ENCODE results near the gene FBH1.
"Not testable (repeated sequence)": the region's sequence is repeated elsewhere in the genome, so short reads cannot be mapped to it uniquely, and the experiment has no call there.

FBH1 gene

DNA sequence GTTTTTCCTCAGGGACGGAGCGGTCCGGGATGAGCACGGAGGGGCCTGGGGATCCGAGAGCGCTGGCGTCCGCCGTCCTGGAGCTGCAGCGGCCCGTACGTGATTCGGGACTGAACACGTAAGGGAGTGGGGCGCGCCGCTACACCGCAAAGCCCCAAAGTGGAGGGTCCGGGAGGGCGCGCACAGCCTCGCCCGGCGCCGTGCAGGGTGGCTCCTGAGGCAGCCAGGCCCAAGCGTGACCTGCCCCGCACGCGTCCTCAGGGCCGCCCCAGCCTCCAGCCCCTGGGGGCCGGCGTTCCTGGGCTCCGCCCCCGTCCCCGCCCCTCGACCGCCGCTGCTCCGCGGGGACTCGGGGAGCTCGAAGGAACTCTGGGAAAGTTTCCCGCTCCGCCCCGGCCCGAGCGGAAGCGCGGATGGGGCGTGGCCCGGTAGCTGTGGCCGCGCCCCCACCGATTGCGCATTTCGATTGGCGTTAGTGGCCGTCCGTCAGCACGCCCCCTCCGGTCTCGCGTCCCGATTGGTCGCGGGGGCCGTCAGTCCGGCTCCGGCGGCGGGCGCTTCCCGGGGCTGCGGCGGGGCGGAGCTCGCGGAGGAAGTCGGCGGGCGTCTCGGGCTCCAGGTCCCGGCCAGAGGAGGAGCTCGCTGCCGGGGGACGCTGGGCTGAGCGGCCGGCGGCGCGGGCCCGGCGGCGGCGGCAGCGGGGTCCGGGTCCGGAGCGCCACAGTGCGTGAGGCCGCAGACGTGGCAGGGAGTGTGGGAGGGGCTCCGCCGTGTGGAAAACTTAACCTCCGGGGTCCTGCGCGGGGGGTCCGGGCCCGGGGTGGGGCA is at the start of gene FBH1, which contains the start of gene ANKRD16:
FBH1 (plus strand) TSS at position 620 of the 828 bp plus-strand sequence; CDS start at position 723, 103 bp downstream.
ANKRD16 (minus strand) TSS at position 270 of the 828 bp plus-strand sequence. CDS start 539 bp downstream, outside the sequence.
- peak; percentile 99 for DNase-seq

DNA sequence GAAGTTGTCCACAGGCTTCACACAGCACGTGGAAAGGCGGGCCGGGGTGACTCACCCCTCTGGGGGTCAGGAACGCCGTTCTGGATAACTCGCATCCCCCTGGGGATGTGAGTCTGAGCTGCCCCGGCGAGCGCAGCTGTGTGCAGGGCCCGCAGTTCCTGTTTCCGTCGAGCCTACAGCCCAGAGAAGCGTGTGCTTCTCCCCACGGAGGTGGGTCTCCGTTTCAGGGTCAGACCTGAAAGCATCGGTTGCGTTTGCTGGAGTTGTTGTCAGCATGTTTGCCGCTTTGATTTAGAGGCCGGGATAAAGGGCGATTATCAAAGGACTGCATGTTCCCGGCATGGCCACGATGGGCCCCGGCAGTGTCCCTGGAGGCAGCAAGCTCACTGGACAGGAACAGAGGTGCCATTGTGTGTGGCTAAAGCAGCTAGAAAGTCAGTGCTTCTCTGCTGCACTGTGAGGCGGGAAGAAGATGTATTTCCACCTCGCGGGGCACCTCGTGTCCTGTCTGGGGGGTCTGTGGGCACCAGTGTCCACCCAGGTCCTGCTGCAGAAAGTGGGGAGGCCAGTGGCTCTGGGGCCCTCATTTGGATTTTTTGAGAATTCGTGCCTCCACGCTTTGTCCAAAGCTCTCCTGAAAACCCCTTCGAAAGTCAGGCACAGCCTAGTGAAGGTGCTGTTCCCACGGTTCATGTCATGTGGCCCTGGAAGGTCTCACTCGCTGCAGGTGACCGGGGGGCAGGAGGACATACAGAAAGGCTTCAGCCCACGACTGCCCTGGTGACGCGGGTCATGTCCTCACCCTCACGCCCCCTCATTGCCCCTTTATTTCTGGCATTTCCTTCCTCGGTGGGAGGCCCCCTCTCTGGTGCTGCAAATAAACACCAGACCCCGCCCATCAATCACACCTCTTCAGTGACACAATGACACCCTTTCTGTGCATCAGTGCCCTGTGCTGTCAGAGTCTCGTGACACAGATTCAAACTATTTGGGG is 49.4 kb upstream of the FBH1 start:
- DNase-seq = no peak

GRCh38 chr10:5841965-5842364 is 48.1 kb upstream of the FBH1 start:
- no peak for DNase-seq

DNA sequence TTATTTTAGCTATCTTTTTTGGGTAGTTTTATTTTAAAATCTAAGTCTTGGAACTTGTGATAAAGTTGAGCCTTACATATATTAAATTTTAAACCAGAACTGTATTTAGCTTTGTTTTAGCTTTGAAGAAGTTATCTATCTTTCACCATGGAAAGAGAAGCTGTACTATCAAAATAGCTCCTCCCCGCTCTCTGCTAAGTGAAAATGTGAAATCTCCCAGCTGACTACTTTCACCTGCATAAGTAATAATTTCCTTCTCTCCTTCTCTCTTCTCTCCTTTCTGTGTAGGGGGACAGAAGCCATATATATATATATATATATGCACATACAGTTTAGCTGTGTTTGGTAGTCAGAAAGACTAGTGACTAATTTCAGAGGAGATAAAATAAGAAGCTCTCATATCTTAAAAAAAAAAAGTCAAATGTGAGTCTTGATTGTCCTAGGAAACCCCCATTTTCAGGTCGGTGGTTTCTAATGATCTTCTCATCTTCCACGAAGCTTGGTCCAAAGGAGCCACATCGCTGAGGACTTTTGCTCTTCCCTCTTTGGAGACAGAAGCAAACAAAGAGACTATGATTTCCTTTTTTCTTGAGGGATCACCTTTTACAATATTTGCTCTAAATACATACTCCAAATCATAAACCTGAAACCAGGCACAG is 46.2 kb upstream of the FBH1 start:
- no peak for DNase-seq

- DNase-seq = no peak
Observed at GRCh38 chr10:5844345-5845055, 45.5 kb upstream of the FBH1 start.

DNA sequence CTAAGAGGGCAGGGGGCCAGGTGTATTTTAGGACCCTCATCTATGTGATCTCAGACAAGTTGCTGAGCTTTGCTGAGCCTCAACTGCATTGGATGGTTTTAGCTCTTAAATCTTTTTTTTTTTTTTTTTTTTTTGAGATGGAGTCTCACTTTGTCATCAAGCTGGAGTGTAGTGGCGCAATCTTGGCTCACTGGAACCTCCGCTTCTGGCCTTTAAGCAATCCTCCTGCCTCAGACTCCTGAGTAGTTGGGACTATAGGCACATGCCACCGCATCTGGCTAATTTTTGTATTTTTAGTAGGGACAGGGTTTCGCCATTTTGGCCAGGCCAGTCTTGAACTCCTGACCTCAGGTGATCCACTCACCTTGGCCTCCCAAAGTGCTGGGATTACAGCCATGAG is 43.4 kb upstream of the FBH1 start:
- DNase-seq = not testable (repeated sequence)

GRCh38 chr10:5854131-5854475 is 35.9 kb upstream of the FBH1 start:
- DNase-seq = no peak

- no peak for DNase-seq
Observed at GRCh38 chr10:5855979-5856700, 33.9 kb upstream of the FBH1 start.

GRCh38 chr10:5856701-5857004 is 33.4 kb upstream of the FBH1 start:
- DNase-seq = no peak

- no peak for DNase-seq
Observed at GRCh38 chr10:5858811-5859210, 31.2 kb upstream of the FBH1 start.

GRCh38 chr10:5860066-5860465 is 30.0 kb upstream of the FBH1 start:
- no peak for DNase-seq

- no peak for DNase-seq
Observed at GRCh38 chr10:5862360-5862961, 27.6 kb upstream of the FBH1 start.

DNA sequence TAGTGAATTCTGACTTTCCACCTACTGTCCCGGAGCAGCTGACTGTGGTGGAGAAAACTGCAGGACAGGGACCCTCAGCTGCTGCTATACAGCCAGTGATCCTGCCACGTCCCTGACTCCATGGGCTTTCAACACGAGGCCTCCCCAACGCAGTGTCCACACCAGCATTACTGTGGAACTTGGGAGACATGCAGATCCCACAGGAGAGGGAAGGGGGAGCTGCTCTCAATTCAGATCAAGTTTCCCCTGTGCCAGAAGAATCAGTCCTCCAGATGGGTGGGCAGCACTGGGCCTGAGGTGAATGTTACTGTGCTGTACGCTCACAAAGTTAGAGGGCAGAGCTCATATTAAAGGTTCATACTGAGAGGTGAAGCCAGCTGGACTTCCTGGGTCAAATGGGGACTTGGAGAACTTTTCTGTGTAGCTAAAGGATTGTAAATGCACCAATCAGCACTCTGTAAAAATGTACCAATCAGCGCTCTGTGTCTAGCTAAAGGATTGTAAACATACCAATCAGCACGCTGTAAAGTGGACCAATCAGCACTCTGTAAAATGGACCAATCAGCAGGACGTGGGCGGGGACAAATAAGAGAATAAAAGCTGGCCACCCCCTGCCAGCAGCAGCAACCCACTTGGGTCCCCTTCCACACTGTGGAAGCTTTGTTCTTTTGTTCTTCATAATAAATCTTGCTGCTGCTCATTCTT is 26.9 kb upstream of the FBH1 start:
- not testable (repeated sequence) for DNase-seq

DNA sequence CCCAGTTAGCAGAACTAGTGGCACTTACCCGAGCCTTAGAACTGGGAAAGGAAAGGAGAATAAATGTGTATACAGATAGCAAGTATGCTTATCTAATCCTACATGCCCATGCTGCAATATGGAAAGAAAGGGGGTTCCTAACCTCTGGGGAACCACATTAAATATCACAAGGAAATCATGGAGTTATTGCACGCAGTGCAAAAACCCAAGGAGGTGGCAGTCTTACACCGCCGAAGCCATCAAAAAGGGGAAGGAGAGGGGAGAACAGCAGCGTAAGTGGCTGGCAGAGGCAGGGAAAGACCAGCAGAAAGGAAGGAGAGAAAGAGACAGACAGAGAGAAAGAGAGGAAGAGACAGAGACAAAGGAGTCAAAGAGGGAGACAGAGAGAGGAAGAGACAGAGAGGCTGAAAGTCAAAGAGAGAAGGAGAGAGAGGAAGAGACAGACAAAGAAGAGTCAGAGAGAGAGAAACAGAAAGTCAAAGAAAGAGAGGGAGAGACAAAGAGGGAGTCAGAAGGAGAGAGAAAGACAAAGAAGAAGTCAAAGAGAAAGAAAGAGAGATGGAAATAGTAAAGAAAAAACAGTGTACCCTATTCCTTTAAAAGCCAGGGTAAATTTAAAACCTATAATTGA is 23.5 kb upstream of the FBH1 start:
- not testable (repeated sequence) for DNase-seq

DNA sequence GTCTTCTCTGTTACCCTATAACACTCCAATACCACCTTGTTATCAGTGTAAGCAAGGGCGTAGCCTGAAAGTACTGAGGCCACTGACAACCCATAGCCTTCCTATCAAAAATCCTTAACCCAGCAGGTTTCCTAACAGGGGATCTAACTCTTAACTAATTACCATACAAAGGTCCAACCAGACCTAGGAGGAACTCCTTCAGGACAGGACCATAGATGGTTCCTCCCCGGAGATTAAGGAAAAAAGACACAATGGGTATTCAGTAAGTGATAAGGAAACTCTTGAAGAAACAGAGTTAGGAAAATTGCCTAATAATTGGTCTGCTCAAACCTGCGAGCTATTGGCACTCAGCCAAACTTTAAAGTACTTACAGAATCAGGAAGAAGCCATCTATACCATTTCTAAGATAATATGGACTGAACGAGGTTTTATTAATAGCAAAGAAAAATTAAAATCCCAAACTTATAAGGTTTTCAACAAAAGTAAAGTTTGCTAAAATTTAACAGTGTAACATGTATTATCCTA is 22.9 kb upstream of the FBH1 start:
- not testable (repeated sequence) for DNase-seq

GRCh38 chr10:5868383-5868782 is 21.7 kb upstream of the FBH1 start:
- not testable (repeated sequence) for DNase-seq

DNA sequence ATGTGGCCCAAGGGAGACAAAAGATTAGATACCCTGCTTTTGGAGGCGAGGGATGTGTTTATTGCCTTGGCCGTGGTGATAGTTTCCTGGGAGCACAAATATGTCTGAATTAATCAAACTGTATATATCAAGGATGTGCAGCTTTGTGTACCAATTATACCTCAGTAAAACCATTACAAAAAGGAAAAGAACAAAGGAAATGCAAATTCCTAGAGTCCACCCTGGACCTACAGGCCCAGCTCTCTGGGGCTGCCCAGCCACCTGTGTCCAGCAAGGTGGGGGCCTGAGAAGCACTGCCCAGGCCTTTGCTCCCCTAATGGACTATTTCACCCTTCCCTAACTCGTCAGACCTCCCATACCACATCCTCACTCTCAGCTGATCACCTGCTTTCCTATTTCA is 20.9 kb upstream of the FBH1 start:
- DNase-seq = no peak

- DNase-seq = no peak
Observed at GRCh38 chr10:5871596-5871995, 18.4 kb upstream of the FBH1 start.

- DNase-seq = peak; percentile 76
Observed at GRCh38 chr10:5873515-5873995, 16.5 kb upstream of the FBH1 start.

All from activated CD4-positive, alpha-beta T cell treated with anti-CD3 and anti-CD28 coated beads, Interleukin-2, Interleukin-6, amounts not matched to agents 100 ng/mL and 50 ng/mL, durations not matched to agents 16 hours and 8 hours (primary cell).